CD4-positive, alpha-beta T cell (primary cell): Measurements from ENCODE around the gene TMEM95. TPM values are rescaled to one million over a fixed set of nuclear protein-coding genes. Genes with fewer than 3 reads are reported as not detected.
A peak's percentile ranks its signal among the peaks of the same experiment; 100 is the strongest.

Experiments
- ATAC-seq: fragments of 200-7000 bp; cut with Tn5 transposase; one replicate; pipeline ENCODE4 v1.10.0; 2022; ENCODE audit warnings: mild to moderate bottlenecking; ENCODE audit not compliant: poor library complexity
- CTCF ChIA-PET: fragments of 350-600 bp; sonication (Branson Sonifier 250); formaldehyde crosslinking; loops from one replicate; lab custom pipeline; 2021; ENCODE audit warnings: antibody characterized with exemption, inconsistent platforms; lab: Charles Lee
- POLR2A ChIA-PET: fragments of 350-600 bp; sonication (Branson Sonifier 250); formaldehyde crosslinking; loops from one replicate; lab custom pipeline; 2021; ENCODE audit warnings: antibody characterized with exemption, inconsistent platforms; lab: Charles Lee
- DNase-seq, 14 experiments: peaks; one replicate each; pipeline ENCODE4 v3.0.0-alpha.2; 2013 to 2020; ENCODE audit warnings: mixed read lengths in 2 of 14
- H3K27ac ChIP-seq, 2 donors: one replicate each; pipeline versions ENCODE4 v1.5.1 to v1.7.0; 2013; ENCODE audit warnings: low read length in 2 of 2, low read depth in 1 of 2, mild to moderate bottlenecking in 1 of 2
- H3K27me3 ChIP-seq, 2 experiments: 1 replicate in 1 of 2; 2 replicates in 1 of 2; pipeline versions ENCODE4 v1.6.1 to v1.7.0; 2013; ENCODE audit warnings: low read length in 2 of 2, control low read depth in 1 of 2, mild to moderate bottlenecking in 1 of 2, moderate library complexity in 1 of 2; ENCODE audit not compliant: insufficient read depth in 2 of 2, control insufficient read depth in 1 of 2
- H3K36me3 ChIP-seq: one replicate; pipeline ENCODE4 v1.6.1; 2013; ENCODE audit warnings: low read length, control low read depth; ENCODE audit not compliant: insufficient read depth
- H3K4me1 ChIP-seq: one replicate; pipeline ENCODE4 v1.6.1; 2013; ENCODE audit warnings: low read length, control low read depth; ENCODE audit not compliant: insufficient read depth
- H3K4me3 ChIP-seq: one replicate; pipeline ENCODE4 v1.5.1; 2013; ENCODE audit warnings: mild to moderate bottlenecking, low read length, moderate library complexity
- H3K9me3 ChIP-seq, 2 experiments: 1 replicate in 1 of 2; 2 replicates in 1 of 2; pipeline versions ENCODE4 v1.6.1 to v1.7.0; 2013; ENCODE audit warnings: low read length in 2 of 2, mild to moderate bottlenecking in 2 of 2, control low read depth in 1 of 2, moderate library complexity in 1 of 2; ENCODE audit not compliant: control insufficient read depth in 1 of 2, insufficient read depth in 1 of 2
- H3K27ac Mint-ChIP-seq: one replicate; pipeline ENCODE4 v1.8.0; 2020; ENCODE audit warnings: mixed read lengths
- H3K27me3 Mint-ChIP-seq: one replicate; pipeline ENCODE4 v1.8.0; 2021; ENCODE audit warnings: mixed read lengths
- H3K36me3 Mint-ChIP-seq: one replicate; pipeline ENCODE4 v1.8.0; 2021; ENCODE audit warnings: low read depth, mixed read lengths
- H3K4me1 Mint-ChIP-seq: one replicate; pipeline ENCODE4 v1.8.0; 2021; ENCODE audit warnings: low read depth, mixed read lengths
- H3K4me3 Mint-ChIP-seq: one replicate; pipeline ENCODE4 v1.8.0; 2020; ENCODE audit warnings: mild to moderate bottlenecking, mixed read lengths
- H3K9me3 Mint-ChIP-seq: one replicate; pipeline ENCODE4 v1.8.0; 2020; ENCODE audit warnings: mixed read lengths
- CTCF ChIP-seq: fragments of 200-600 bp; IDR thresholded peaks from one replicate; pipeline ENCODE4 v1.8.0; 2022; ENCODE audit warnings: antibody characterized with exemption, mild to moderate bottlenecking
- intact Hi-C, 2 experiments: fragments of 100-400 bp; cut with DNase I in 1 of 2; cut with micrococcal nuclease in 1 of 2; formaldehyde crosslinking; loops; one replicate each; pipeline versions ENCODE4 v1.15.1 to v1.9.0; 2023 to 2025; cut with DNase I, micrococcal nuclease
- total RNA-seq, 174 experiments: library from RNA in 2 of 174; stranded (reverse) in 2 of 174; gene quantifications; one replicate each; pipeline ENCODE4 v1.2.3 and lab custom pipeline; 2021 to 2026

TMEM95 gene
- total RNA-seq, 2 experiments from 2014 or later = not detected

GRCh38 chr17:7317161-7317803 lies 37.7 kb upstream of the TMEM95 start:
- TF ChIP-seq CTCF = no peak
- no peaks in the 10 kb centered on the region for H3K9me3 Mint-ChIP-seq
- ChIA-PET POLR2A (no interaction called here), CTCF (no interaction called here)
- H3K4me1 ChIP-seq = peaks cover 37% of the 10 kb centered on the region
- intact Hi-C loops = loop anchor here in 1 of 2 experiments (1.0 to 5.0 kb wide), 2 partner anchors 11 to 370 kb away; partner anchors contain the start of genes TP53 and WRAP53
- peaks cover 68% of the 10 kb centered on the region for H3K36me3 ChIP-seq
- H3K9me3 ChIP-seq = no peaks in the 10 kb centered on the region
- H3K27me3 ChIP-seq = no peaks in the 10 kb centered on the region
- H3K36me3 Mint-ChIP-seq = peaks cover 78% of the 10 kb centered on the region
- H3K27ac Mint-ChIP-seq = peak overlapping the region; percentile 76
- H3K27me3 Mint-ChIP-seq = no peaks in the 10 kb centered on the region
- no peak overlapping the region for H3K27ac ChIP-seq
- H3K4me3 ChIP-seq = no peak overlapping the region
- DNase-seq (peak in 1 of 14 experiments; percentile 27), ATAC-seq (no peak)
- peaks cover 39% of the 10 kb centered on the region for H3K4me1 Mint-ChIP-seq
- peak overlapping the region; percentile 66 for H3K4me3 Mint-ChIP-seq

DNA sequence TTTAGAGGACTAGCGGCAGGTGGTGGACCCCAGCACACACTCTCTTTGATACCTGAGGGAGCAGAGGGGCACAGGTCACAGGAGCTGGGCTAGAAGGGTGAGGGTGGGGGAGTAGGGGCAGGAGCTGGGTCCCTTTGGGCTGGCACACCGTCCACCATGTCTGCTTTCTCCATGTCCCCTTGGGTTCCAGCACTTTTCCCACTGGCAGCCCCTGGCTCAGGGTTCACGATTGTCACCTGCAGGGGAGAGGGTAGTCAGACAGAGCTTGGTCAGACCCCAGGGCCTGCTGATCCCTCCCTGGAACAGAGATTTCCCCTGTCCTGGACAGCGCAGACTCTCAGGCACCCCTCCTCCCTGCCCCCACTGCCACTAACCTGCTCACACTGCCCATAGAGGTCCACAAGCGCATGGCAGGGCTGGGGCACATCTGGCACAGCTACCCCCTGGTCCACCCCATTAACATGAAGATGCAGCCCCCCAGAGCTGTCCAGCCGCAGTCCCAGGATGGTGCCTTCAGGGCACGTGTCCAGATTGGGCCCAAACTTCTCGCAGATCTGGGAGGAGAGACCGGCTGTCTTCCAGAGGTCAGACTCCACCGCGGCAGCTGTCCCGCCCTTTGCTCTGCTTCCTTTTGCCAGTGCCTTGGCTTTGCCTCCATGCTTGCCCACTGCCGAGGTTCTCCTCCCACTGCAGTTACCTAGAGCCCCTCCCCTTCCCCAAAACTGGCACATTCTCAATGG lies 36.7 kb upstream of the TMEM95 start:
- no peaks in the 10 kb centered on the region for H3K9me3 Mint-ChIP-seq
- Histone ChIP-seq H3K27ac (no peak overlapping the region), H3K4me3 (no peak overlapping the region), H3K9me3 (no peaks in the 10 kb centered on the region), H3K27me3 (no peaks in the 10 kb centered on the region), H3K36me3 (peaks cover 68% of the 10 kb centered on the region), H3K4me1 (peaks cover 27% of the 10 kb centered on the region)
- TF ChIP-seq CTCF = no peak
- H3K36me3 Mint-ChIP-seq = peaks cover 78% of the 10 kb centered on the region
- H3K27me3 Mint-ChIP-seq = no peaks in the 10 kb centered on the region
- POLR2A ChIA-PET = no interaction called here
- H3K27ac Mint-ChIP-seq = peak overlapping the region; percentile 76
- intact Hi-C loops = loop anchor here in 1 of 2 experiments (5.0 kb wide), 1 partner anchor 369 kb away; the partner anchor contains the start of genes TP53 and WRAP53
- peak overlapping the region; percentile 66 for H3K4me3 Mint-ChIP-seq
- peaks cover 29% of the 10 kb centered on the region for H3K4me1 Mint-ChIP-seq
- DNase-seq (no peak), ATAC-seq (no peak)
- CTCF ChIA-PET = no interaction called here

GRCh38 chr17:7321466-7321865 lies 33.5 kb upstream of the TMEM95 start:
- Histone ChIP-seq H3K9me3 (no peaks in the 10 kb centered on the region), H3K27me3 (no peaks in the 10 kb centered on the region), H3K27ac (no peak overlapping the region), H3K4me3 (no peak overlapping the region), H3K36me3 (peaks cover 81% of the 10 kb centered on the region), H3K4me1 (peaks cover 14% of the 10 kb centered on the region)
- H3K4me1 Mint-ChIP-seq = peaks cover 4% of the 10 kb centered on the region
- no peak overlapping the region for H3K27ac Mint-ChIP-seq
- ATAC-seq (no peak), DNase-seq (peak in 1 of 14 experiments; percentile 2)
- no peaks in the 10 kb centered on the region for H3K9me3 Mint-ChIP-seq
- no peak overlapping the region for H3K4me3 Mint-ChIP-seq
- H3K27me3 Mint-ChIP-seq = no peaks in the 10 kb centered on the region
- H3K36me3 Mint-ChIP-seq = peaks cover 76% of the 10 kb centered on the region
- no peak for TF ChIP-seq CTCF
- POLR2A ChIA-PET = no interaction called here
- intact Hi-C loops = loop anchor here in 1 of 2 experiments (10.0 kb wide), 1 partner anchor 533 kb away; the partner anchor contains the start of genes CYB5D1, NAA38 and TMEM88
- CTCF ChIA-PET = no interaction called here
